Neural cell (in vitro differentiated cells): ENCODE data around the gene TTC34.

Experiments used
- CTCF ChIP-seq: fragments of 450-650 bp; IDR thresholded peaks from 2 replicates; pipeline ENCODE4 v1.5.1; 2014; ENCODE audit warnings: antibody characterized with exemption, mild to moderate bottlenecking, moderate library complexity; ENCODE audit not compliant: poor library complexity, severe bottlenecking
- EP300 ChIP-seq: fragments of 450-650 bp; conservative IDR thresholded peaks from 2 replicates; pipeline ENCODE4 v1.6.1; 2014; ENCODE audit warnings: antibody characterized with exemption, mild to moderate bottlenecking, moderate library complexity; ENCODE audit not compliant: poor library complexity, severe bottlenecking
- EZH2 ChIP-seq: fragments of 200-600, 300-800 bp; shearing (Covaris generic), sonication (generic); IDR thresholded peaks from 2 replicates; pipeline ENCODE4 v1.6.1; 2014; ENCODE audit warnings: antibody characterized with exemption, low read length, borderline replicate concordance, mild to moderate bottlenecking; ENCODE audit not compliant: insufficient read depth, poor library complexity, severe bottlenecking
- MXI1 ChIP-seq: fragments of 450-650 bp; conservative IDR thresholded peaks from 2 replicates; pipeline ENCODE4 v1.6.1; 2014; ENCODE audit warnings: antibody characterized with exemption, mild to moderate bottlenecking; ENCODE audit not compliant: poor library complexity, severe bottlenecking
- POLR2AphosphoS5 ChIP-seq: IDR thresholded peaks from 2 replicates; pipeline ENCODE4 v1.6.1; 2012
- SMC3 ChIP-seq: fragments of 450-650 bp; conservative IDR thresholded peaks from 2 replicates; pipeline ENCODE4 v1.6.1; 2014; ENCODE audit warnings: antibody characterized with exemption, mild to moderate bottlenecking, moderate library complexity; ENCODE audit not compliant: poor library complexity
- TF ChIP-seq, protein P1 (sequence below): IDR thresholded peaks from 2 replicates; pipeline ENCODE4 v1.6.1; 2012; ENCODE audit warnings: borderline replicate concordance

DNA sequence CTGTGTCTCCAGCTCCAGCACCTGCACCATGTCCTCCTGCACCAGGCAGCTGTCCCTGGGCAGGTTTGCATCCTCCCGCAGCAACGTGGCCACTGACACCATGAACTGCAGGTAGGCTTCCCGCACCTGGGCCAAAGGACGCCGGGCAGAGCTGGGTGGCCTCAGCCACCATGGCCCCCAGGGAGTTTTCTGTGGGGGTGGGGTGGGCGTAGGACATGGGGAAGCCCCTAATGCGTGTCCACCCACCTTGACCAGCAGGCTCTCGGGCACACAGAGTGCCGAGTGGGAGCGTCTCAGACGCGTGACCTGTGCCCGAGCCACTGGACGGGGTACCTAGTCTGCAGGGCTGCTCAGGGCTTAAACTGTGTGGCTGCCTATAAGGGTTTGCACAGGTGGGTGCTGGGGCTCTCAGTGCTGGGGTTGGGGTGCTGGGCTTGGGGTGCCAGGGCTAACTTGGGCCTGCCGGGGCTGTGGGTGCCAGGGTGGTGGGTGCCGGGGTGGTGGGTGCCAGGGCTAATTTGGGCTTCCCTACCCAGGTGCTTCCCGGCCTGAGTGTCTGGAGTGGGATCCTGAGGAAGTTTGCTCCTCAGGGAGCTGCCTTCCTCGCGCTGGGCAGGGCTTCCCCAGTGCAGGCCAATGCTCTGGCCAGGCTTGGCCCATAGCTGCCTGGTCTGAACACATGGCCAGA lies 197.2 kb downstream of the TTC34 start:
- TF ChIP-seq CTCF (no peak), EP300 (no peak), POLR2AphosphoS5 (no peak), MXI1 (no peak), EZH2 (no peak), SMC3 (no peak)
- TF ChIP-seq, protein P1, sequence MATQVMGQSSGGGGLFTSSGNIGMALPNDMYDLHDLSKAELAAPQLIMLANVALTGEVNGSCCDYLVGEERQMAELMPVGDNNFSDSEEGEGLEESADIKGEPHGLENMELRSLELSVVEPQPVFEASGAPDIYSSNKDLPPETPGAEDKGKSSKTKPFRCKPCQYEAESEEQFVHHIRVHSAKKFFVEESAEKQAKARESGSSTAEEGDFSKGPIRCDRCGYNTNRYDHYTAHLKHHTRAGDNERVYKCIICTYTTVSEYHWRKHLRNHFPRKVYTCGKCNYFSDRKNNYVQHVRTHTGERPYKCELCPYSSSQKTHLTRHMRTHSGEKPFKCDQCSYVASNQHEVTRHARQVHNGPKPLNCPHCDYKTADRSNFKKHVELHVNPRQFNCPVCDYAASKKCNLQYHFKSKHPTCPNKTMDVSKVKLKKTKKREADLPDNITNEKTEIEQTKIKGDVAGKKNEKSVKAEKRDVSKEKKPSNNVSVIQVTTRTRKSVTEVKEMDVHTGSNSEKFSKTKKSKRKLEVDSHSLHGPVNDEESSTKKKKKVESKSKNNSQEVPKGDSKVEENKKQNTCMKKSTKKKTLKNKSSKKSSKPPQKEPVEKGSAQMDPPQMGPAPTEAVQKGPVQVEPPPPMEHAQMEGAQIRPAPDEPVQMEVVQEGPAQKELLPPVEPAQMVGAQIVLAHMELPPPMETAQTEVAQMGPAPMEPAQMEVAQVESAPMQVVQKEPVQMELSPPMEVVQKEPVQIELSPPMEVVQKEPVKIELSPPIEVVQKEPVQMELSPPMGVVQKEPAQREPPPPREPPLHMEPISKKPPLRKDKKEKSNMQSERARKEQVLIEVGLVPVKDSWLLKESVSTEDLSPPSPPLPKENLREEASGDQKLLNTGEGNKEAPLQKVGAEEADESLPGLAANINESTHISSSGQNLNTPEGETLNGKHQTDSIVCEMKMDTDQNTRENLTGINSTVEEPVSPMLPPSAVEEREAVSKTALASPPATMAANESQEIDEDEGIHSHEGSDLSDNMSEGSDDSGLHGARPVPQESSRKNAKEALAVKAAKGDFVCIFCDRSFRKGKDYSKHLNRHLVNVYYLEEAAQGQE = no peak
